H9 (cell line): ENCODE data around the gene TMEM219. TPM values are rescaled to one million over a fixed set of nuclear protein-coding genes. Genes with fewer than 3 reads are reported as not detected.

Source experiments
- DNase-seq: peaks from one replicate; pipeline ENCODE4 v3.0.0-alpha.2; 2017
- H2AFZ ChIP-seq: one replicate; pipeline ENCODE4 v1.6.1; 2013; ENCODE audit warnings: mild to moderate bottlenecking, low read length, control low read depth, moderate library complexity
- H2AK5ac ChIP-seq: 2 replicates; pipeline ENCODE4 v1.6.1; 2013; ENCODE audit warnings: low read length, control low read depth, mixed read lengths; ENCODE audit not compliant: insufficient read length
- H2BK120ac ChIP-seq: one replicate; pipeline ENCODE4 v1.6.1; 2013; ENCODE audit warnings: low read depth, mild to moderate bottlenecking, low read length, control low read depth, inconsistent platforms; ENCODE audit not compliant: poor library complexity, severe bottlenecking
- H2BK12ac ChIP-seq: 2 replicates; pipeline ENCODE4 v1.6.1; 2013; ENCODE audit warnings: low read length, control low read depth, mixed read lengths, low read depth; ENCODE audit not compliant: insufficient read length
- H2BK15ac ChIP-seq: 2 replicates; pipeline ENCODE4 v1.6.1; 2013; ENCODE audit warnings: low read depth, low read length, control low read depth
- H2BK20ac ChIP-seq: one replicate; pipeline ENCODE4 v1.6.1; 2013; ENCODE audit warnings: low read depth, mild to moderate bottlenecking, low read length, control low read depth, inconsistent platforms; ENCODE audit not compliant: poor library complexity, severe bottlenecking
- H2BK5ac ChIP-seq: 2 replicates; pipeline ENCODE4 v1.6.1; 2013; ENCODE audit warnings: low read length, control low read depth, mixed read lengths; ENCODE audit not compliant: insufficient read length
- H3K14ac ChIP-seq: 2 replicates; pipeline ENCODE4 v1.6.1; 2013; ENCODE audit warnings: low read length, control low read depth; ENCODE audit not compliant: insufficient read depth
- H3K18ac ChIP-seq: 2 replicates; pipeline ENCODE4 v1.6.1; 2013; ENCODE audit warnings: low read depth, mild to moderate bottlenecking, mixed read lengths, low read length, control low read depth; ENCODE audit not compliant: insufficient read length
- H3K23ac ChIP-seq: 2 replicates; pipeline ENCODE4 v1.6.1; 2013; ENCODE audit warnings: low read length, control low read depth, mixed read lengths, low read depth; ENCODE audit not compliant: insufficient read length
- H3K23me2 ChIP-seq: 2 replicates; pipeline ENCODE4 v1.6.1; 2013; ENCODE audit warnings: low read depth, mild to moderate bottlenecking, mixed read lengths, low read length, control low read depth; ENCODE audit not compliant: insufficient read length, poor library complexity, severe bottlenecking
- H3K27ac ChIP-seq: 2 replicates; pipeline ENCODE4 v1.5.1; 2013; ENCODE audit warnings: low read length, control low read depth, mixed read lengths, low read depth; ENCODE audit not compliant: insufficient read length
- H3K27me3 ChIP-seq: 2 replicates; pipeline ENCODE4 v1.6.1; 2013; ENCODE audit warnings: low read length, control low read depth, inconsistent platforms; ENCODE audit not compliant: insufficient read depth
- H3K4ac ChIP-seq: 2 replicates; pipeline ENCODE4 v1.6.1; 2013; ENCODE audit warnings: low read depth, mild to moderate bottlenecking, control low read depth, inconsistent platforms, low read length, moderate library complexity
- H3K4me1 ChIP-seq: 2 replicates; pipeline ENCODE4 v1.6.1; 2013; ENCODE audit warnings: low read length, control low read depth, inconsistent platforms; ENCODE audit not compliant: insufficient read depth
- H3K4me2 ChIP-seq: 2 replicates; pipeline ENCODE4 v1.6.1; 2013; ENCODE audit warnings: low read length, control low read depth, mixed read lengths; ENCODE audit not compliant: insufficient read length, insufficient read depth
- H3K56ac ChIP-seq: 2 replicates; pipeline ENCODE4 v1.6.1; 2013; ENCODE audit warnings: low read depth, mild to moderate bottlenecking, mixed read lengths, low read length, control low read depth; ENCODE audit not compliant: insufficient read length
- H3K79me1 ChIP-seq: 2 replicates; pipeline ENCODE4 v1.6.1; 2013; ENCODE audit warnings: low read depth, mild to moderate bottlenecking, moderate library complexity, low read length, control low read depth, inconsistent platforms; ENCODE audit not compliant: insufficient read depth, poor library complexity, severe bottlenecking
- H3K79me2 ChIP-seq: 2 replicates; pipeline ENCODE4 v1.6.1; 2013; ENCODE audit warnings: low read length, control low read depth, inconsistent platforms; ENCODE audit not compliant: insufficient read depth
- H3K9ac ChIP-seq: 2 replicates; pipeline ENCODE4 v1.6.1; 2013; ENCODE audit warnings: low read length, control low read depth, mixed read lengths; ENCODE audit not compliant: insufficient read length; ENCODE audit errors: extremely low read depth
- H3K9me3 ChIP-seq: one replicate; pipeline ENCODE4 v1.6.1; 2013; ENCODE audit warnings: low read depth, low read length, inconsistent platforms; ENCODE audit not compliant: control insufficient read depth
- H3T11ph ChIP-seq: one replicate; pipeline ENCODE4 v1.6.1; 2013; ENCODE audit warnings: mild to moderate bottlenecking, low read length, control low read depth, inconsistent platforms
- H4K20me1 ChIP-seq: one replicate; pipeline ENCODE4 v1.6.1; 2013; ENCODE audit not compliant: control insufficient read depth, insufficient read length, insufficient read depth
- H4K5ac ChIP-seq: 2 replicates; pipeline ENCODE4 v1.6.1; 2013; ENCODE audit warnings: low read depth, mild to moderate bottlenecking, mixed read lengths, low read length, control low read depth; ENCODE audit not compliant: insufficient read length
- H4K8ac ChIP-seq: replicated peaks from 2 replicates; pipeline ENCODE4 v1.6.1; 2013; ENCODE audit warnings: low read length, control low read depth, mixed read lengths, low read depth; ENCODE audit not compliant: insufficient read length
- H4K91ac ChIP-seq: 2 replicates; pipeline ENCODE4 v1.6.1; 2013; ENCODE audit warnings: low read depth, mild to moderate bottlenecking, moderate library complexity, mixed read lengths, low read length, control low read depth; ENCODE audit not compliant: insufficient read length
- H3K27ac Mint-ChIP-seq, 3 experiments: 2 replicates in 2 of 3; 3 replicates in 1 of 3; pipeline ENCODE4 v1.8.0; 2020 to 2021; ENCODE audit warnings: mixed read lengths in 3 of 3, mild to moderate bottlenecking in 1 of 3, moderate library complexity in 1 of 3
- H3K27me3 Mint-ChIP-seq: 2 replicates; pipeline ENCODE4 v1.8.0; 2021; ENCODE audit warnings: low read depth, mild to moderate bottlenecking, moderate library complexity, mixed read lengths
- H3K36me3 Mint-ChIP-seq, 3 experiments: 2 replicates in 2 of 3; 3 replicates in 1 of 3; pipeline ENCODE4 v1.8.0; 2020 to 2021; ENCODE audit warnings: low read depth in 3 of 3, mixed read lengths in 3 of 3; ENCODE audit not compliant: insufficient read depth in 1 of 3
- H3K4me1 Mint-ChIP-seq, 2 experiments: 2 replicates each; pipeline ENCODE4 v1.8.0; 2020; ENCODE audit warnings: mixed read lengths in 2 of 2
- H3K4me3 Mint-ChIP-seq, 2 experiments: 2 replicates in 1 of 2; 3 replicates in 1 of 2; pipeline ENCODE4 v1.8.0; 2020 to 2021; ENCODE audit warnings: mild to moderate bottlenecking in 2 of 2, mixed read lengths in 2 of 2, moderate library complexity in 1 of 2
- H3K9me3 Mint-ChIP-seq, 2 experiments: 2 replicates in 1 of 2; 3 replicates in 1 of 2; pipeline ENCODE4 v1.8.0; 2020; ENCODE audit warnings: mild to moderate bottlenecking in 2 of 2, mixed read lengths in 2 of 2, moderate library complexity in 1 of 2
- WGBS: extraction: QIAGEN DNeasy Blood & Tissue Kit; methylation state at CpG from one replicate; pipeline ENCODE4 v1.1.7; 2013; ENCODE audit warnings: missing lambda C conversion rate, low lambda C conversion rate, mixed read lengths; ENCODE audit not compliant: insufficient read length; ENCODE audit errors: extremely low coverage; 5-methylcytosine and 5-hydroxymethylcytosine counted together
- total RNA-seq: library from RNA; stranded (reverse); gene quantifications from 2 replicates; pipeline ENCODE4 v1.2.1, GENCODE V29; 2021
- TF ChIP-seq, protein P1 (sequence below): fragments of 200-600 bp; sonication (generic); conservative IDR thresholded peaks from 3 replicates; pipeline ENCODE4 v1.8.0; 2021; ENCODE audit warnings: antibody characterized with exemption, mild to moderate bottlenecking

The TMEM219 gene
- total RNA-seq, 1 experiment from 2014 or later: 89.1 TPM

DNA sequence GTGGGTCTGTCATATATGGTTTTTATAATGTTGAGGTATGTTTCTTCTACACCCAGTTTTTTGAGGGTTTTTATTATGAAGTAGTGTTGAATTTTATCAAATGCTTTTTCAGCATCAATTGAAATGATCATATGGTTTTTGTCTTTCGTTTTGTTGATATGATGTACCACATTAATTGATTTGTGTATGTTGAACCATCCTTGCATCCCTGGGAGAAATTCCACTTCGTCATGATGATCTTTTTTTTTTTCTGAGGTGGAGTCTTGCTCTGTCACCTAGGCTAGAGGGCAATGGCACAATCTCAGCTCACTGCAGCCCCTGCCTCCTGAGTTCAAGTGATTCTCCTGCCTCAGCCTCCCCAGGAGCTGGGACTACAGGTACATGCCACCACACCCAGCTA is 14.0 kb upstream of the TMEM219 start:
- no peak for DNase-seq
- no peak overlapping the region for H4K91ac ChIP-seq
- H3K4me3 Mint-ChIP-seq: no peak overlapping the region
- H3K14ac ChIP-seq: no peak overlapping the region
- no peak overlapping the region for H3K4me2 ChIP-seq
- H2BK120ac ChIP-seq: no peak overlapping the region
- H2BK15ac ChIP-seq: no peak overlapping the region
- no peak overlapping the region for H2AFZ ChIP-seq
- H2AK5ac ChIP-seq: no peak overlapping the region
- no peaks in the 10 kb centered on the region for H3K27me3 ChIP-seq
- no peak overlapping the region for H2BK12ac ChIP-seq
- H3K56ac ChIP-seq: no peak overlapping the region
- H3K9ac ChIP-seq: no peak overlapping the region
- no peak overlapping the region for H2BK5ac ChIP-seq
- TF ChIP-seq, protein P1, sequence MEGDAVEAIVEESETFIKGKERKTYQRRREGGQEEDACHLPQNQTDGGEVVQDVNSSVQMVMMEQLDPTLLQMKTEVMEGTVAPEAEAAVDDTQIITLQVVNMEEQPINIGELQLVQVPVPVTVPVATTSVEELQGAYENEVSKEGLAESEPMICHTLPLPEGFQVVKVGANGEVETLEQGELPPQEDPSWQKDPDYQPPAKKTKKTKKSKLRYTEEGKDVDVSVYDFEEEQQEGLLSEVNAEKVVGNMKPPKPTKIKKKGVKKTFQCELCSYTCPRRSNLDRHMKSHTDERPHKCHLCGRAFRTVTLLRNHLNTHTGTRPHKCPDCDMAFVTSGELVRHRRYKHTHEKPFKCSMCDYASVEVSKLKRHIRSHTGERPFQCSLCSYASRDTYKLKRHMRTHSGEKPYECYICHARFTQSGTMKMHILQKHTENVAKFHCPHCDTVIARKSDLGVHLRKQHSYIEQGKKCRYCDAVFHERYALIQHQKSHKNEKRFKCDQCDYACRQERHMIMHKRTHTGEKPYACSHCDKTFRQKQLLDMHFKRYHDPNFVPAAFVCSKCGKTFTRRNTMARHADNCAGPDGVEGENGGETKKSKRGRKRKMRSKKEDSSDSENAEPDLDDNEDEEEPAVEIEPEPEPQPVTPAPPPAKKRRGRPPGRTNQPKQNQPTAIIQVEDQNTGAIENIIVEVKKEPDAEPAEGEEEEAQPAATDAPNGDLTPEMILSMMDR: no peak
- no CpG with 5 or more reads among the region's 2 CpGs for WGBS
- H2BK20ac ChIP-seq: no peak overlapping the region
- no peak overlapping the region for H4K5ac ChIP-seq
- no peaks in the 10 kb centered on the region for H3K9me3 ChIP-seq
- H3K79me2 ChIP-seq: no peaks in the 10 kb centered on the region
- no peaks in the 10 kb centered on the region for H4K20me1 ChIP-seq
- H3K23me2 ChIP-seq: no peaks in the 10 kb centered on the region
- H3K23ac ChIP-seq: no peak overlapping the region
- H4K8ac ChIP-seq: no peak overlapping the region
- no peaks in the 10 kb centered on the region for H3K36me3 Mint-ChIP-seq
- H3K79me1 ChIP-seq: no peaks in the 10 kb centered on the region
- H3K4me1 ChIP-seq: peaks cover 4% of the 10 kb centered on the region; the same call in 1 of the 2 replicates
- no peaks in the 10 kb centered on the region for H3K27me3 Mint-ChIP-seq
- H3T11ph ChIP-seq: no peak overlapping the region
- no peak overlapping the region for H3K27ac Mint-ChIP-seq
- no peak overlapping the region for H3K18ac ChIP-seq
- no peaks in the 10 kb centered on the region for H3K9me3 Mint-ChIP-seq
- no peak overlapping the region for H3K27ac ChIP-seq
- H3K4me1 Mint-ChIP-seq: peaks cover 16 to 19% of the 10 kb centered on the region in 2 experiments
- no peak overlapping the region for H3K4ac ChIP-seq
